ENCODE data around the gene LHX1.

The LHX1 gene

DNA sequence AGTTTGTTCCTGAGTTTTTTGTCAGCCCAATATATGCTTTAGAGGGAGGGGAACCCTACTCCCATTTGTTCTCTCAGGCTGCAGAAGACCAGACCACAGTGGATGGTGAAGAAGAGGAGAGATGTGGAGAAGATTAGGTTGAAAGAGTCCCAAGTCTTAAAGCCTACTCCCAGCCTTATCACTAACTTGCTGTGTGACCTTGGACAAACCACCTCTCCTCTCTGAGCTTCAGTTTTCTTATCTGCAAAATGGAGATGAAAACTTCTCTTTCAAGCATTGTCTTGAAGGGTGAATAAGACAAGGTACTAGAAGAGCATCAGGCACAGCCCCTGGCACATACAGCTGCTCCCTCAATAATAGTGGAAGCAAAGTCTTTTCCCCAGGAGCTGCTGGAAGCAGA lies 15.1 kb upstream of the LHX1 start:
- no peaks in the 10 kb centered on the region for H3K27me3 ChIP-seq (replicated peaks; ENCODE audit: control insufficient read depth, insufficient read depth, low read length, poor library complexity, severe bottlenecking)
- H3K27ac ChIP-seq (ENCODE audit: insufficient read depth, low read length, poor library complexity, severe bottlenecking): no peak overlapping the region
- no peak for DNase-seq

DNA sequence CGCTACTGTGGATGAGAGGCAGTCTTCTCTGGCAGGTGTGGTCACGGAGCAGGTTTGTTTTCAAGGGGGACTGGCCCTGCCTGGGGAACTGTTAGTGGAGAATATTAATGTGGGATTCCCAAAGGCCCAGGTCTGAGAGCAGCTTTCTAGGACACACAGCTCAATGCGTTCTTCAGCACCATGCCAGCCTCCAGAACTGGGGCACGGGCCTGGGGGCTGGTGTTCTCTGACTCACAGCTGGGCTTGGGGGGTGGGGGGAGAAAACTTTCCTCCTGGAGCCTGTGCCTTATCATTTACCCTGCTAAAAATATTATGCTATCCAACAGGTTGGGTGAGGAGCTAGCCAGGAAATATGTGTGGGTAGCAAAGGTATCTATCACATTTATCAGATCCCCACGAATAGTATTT lies 13.5 kb upstream of the LHX1 start:
- no peaks in the 10 kb centered on the region for H3K9me3 ChIP-seq (ENCODE audit: control insufficient read depth, low read length)
- no peaks in the 10 kb centered on the region for H3K4me1 ChIP-seq (ENCODE audit: control insufficient read depth, insufficient read depth, low read length, poor library complexity, severe bottlenecking)
- H3K27ac ChIP-seq (ENCODE audit: insufficient read depth, low read length, poor library complexity, severe bottlenecking): no peak overlapping the region
- H3K27me3 ChIP-seq (replicated peaks; ENCODE audit: control insufficient read depth, insufficient read depth, low read length, poor library complexity, severe bottlenecking): peaks cover 5% of the 10 kb centered on the region
- H3K36me3 ChIP-seq (ENCODE audit: control insufficient read depth, insufficient read depth, low read length): no peaks in the 10 kb centered on the region
- DNase-seq: no peak
- H3K4me3 ChIP-seq (ENCODE audit: insufficient read depth, low read depth, low read length, poor library complexity, severe bottlenecking): no peak overlapping the region

More for the DNA sequence above, 15.1 kb upstream of the LHX1 start:
- Histone ChIP-seq H3K36me3 (ENCODE audit: control insufficient read depth, insufficient read depth, low read length) (no peaks in the 10 kb centered on the region), H3K9me3 (ENCODE audit: control insufficient read depth, low read length) (no peaks in the 10 kb centered on the region), H3K4me3 (ENCODE audit: insufficient read depth, low read depth, low read length, poor library complexity, severe bottlenecking) (no peak overlapping the region), H3K4me1 (ENCODE audit: control insufficient read depth, insufficient read depth, low read length, poor library complexity, severe bottlenecking) (no peaks in the 10 kb centered on the region)

DNA sequence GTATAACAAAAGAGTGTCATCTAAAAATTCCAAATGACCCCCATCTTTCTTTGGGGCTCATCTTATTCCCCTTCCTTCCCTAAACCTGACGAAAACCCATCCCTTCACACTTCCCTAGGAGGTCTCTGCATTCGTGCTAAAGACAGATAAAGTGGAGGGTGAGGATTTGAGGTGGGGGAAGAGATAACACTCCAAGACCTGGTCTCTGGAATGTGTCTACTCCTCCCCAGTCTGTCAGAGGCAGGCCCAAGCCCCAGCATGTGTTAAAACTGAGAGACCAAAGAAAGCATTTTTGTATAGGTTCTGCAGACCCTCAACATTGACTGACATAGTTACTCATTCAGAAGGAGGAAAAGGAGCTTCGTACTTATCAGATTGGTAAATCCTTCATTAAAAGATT lies 11.0 kb upstream of the LHX1 start:
- H3K27ac ChIP-seq (ENCODE audit: insufficient read depth, low read length, poor library complexity, severe bottlenecking): no peak overlapping the region
- no peak for DNase-seq
- no peaks in the 10 kb centered on the region for H3K4me1 ChIP-seq (ENCODE audit: control insufficient read depth, insufficient read depth, low read length, poor library complexity, severe bottlenecking)
- H3K4me3 ChIP-seq (ENCODE audit: insufficient read depth, low read depth, low read length, poor library complexity, severe bottlenecking): no peak overlapping the region
- no peaks in the 10 kb centered on the region for H3K36me3 ChIP-seq (ENCODE audit: control insufficient read depth, insufficient read depth, low read length)
- no peaks in the 10 kb centered on the region for H3K9me3 ChIP-seq (ENCODE audit: control insufficient read depth, low read length)
- H3K27me3 ChIP-seq (replicated peaks; ENCODE audit: control insufficient read depth, insufficient read depth, low read length, poor library complexity, severe bottlenecking): peaks cover 24% of the 10 kb centered on the region

DNA sequence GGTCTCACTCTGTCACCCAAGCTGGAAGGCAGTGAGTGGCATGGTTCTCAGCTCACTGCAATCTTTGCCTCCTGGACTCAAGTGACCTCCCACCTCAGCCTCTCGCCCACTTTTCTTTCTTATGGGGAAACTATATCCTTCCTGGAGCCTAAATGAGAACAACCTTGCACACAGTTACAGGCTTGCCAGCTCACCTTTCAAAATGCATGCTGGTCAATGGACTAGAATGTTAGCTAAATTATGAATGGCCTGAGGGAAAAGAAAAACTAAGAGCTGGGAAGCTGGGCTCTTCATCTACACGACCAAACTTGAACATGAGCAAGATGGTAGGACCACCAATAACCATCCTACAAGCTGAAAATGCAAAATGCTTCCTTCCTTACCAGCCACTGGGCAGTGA lies 10.6 kb upstream of the LHX1 start:
- peaks cover 29% of the 10 kb centered on the region for H3K27me3 ChIP-seq (replicated peaks; ENCODE audit: control insufficient read depth, insufficient read depth, low read length, poor library complexity, severe bottlenecking)
- no peak overlapping the region for H3K27ac ChIP-seq (ENCODE audit: insufficient read depth, low read length, poor library complexity, severe bottlenecking)
- no peak for DNase-seq
- peaks cover under 1% of the 10 kb centered on the region for H3K4me1 ChIP-seq (ENCODE audit: control insufficient read depth, insufficient read depth, low read length, poor library complexity, severe bottlenecking)
- no peaks in the 10 kb centered on the region for H3K36me3 ChIP-seq (ENCODE audit: control insufficient read depth, insufficient read depth, low read length)
- H3K9me3 ChIP-seq (ENCODE audit: control insufficient read depth, low read length): no peaks in the 10 kb centered on the region
- H3K4me3 ChIP-seq (ENCODE audit: insufficient read depth, low read depth, low read length, poor library complexity, severe bottlenecking): no peak overlapping the region

DNA sequence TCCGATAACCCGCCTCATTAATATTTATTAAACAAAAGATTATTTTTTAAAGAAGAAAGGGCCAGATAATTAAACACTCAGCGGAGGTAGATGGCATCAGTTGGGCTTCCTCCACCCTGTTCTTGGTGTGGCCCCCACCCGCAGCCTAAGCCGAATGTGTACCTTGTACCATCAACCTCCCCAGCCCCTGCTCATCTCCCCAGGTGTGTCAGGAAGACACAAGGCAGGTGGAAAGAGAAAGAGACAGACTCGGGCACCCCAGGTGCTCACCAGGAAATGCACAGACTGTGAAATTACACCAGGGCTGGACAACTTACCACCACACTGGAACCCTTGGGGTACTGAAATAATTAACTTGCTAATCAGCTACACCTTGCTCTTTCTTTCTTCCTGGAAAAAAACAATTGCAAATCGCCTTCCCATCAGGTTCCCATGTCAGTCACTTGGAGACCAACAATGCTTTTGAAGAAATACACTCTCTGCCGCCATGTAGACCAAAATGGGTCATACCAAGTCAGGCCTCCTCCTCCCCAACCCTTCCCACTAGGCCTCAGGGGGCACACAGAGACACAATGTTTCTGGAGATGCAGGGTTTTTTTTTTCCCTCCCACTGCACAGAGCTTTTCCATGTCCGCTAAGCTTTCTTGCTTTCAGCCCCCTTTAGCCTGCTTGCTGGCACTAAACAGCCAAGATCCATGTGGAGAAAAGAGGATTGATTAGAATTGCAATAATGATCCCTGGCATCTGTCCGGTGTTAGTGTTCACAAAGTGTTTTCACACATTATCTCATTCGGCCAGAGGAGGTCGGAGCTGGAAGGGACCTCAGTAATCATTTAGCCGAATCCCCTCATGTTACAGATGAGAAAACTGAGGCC lies 8.6 kb upstream of the LHX1 start:
- no peaks in the 10 kb centered on the region for H3K9me3 ChIP-seq (ENCODE audit: control insufficient read depth, low read length)
- H3K4me3 ChIP-seq (ENCODE audit: insufficient read depth, low read depth, low read length, poor library complexity, severe bottlenecking): no peak overlapping the region
- H3K4me1 ChIP-seq (ENCODE audit: control insufficient read depth, insufficient read depth, low read length, poor library complexity, severe bottlenecking): peaks cover 20% of the 10 kb centered on the region
- H3K27ac ChIP-seq (ENCODE audit: insufficient read depth, low read length, poor library complexity, severe bottlenecking): no peak overlapping the region
- no peak for DNase-seq
- peaks cover 47% of the 10 kb centered on the region for H3K27me3 ChIP-seq (replicated peaks; ENCODE audit: control insufficient read depth, insufficient read depth, low read length, poor library complexity, severe bottlenecking)
- H3K36me3 ChIP-seq (ENCODE audit: control insufficient read depth, insufficient read depth, low read length): no peaks in the 10 kb centered on the region

DNA sequence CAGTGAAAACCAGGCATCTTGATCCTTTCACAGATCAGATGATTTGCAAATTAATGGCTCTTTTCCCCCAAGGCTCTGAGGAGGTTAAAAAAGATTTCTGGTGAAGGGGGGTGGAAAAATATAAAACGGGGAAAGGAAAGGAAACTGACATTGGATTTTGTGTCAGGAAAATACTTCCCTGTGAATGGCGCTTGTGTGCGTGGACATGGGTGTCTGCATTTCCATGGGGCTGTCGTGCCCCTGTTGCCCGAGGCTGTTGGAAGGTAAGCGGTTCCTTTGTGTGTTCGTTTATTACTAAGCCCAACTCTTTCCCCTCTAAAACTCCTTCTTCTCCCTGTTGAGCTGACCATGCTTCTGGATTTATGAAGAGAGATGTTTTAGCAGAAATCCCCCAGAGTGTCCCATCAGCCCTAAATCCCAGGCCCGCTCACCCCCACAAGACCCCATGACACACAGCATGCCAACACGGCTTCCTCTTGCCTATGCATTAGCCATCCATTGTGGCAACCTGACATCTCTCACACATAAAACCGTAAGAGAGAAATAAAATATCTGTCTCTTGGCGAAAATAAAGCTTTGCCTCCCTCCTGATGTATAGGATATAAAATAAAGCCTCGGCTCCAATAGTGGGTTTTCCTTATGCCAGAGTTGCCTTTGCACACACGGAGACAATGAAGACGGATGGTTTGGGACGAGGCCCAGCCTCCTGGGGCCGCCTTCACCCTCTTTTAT lies 7.3 kb upstream of the LHX1 start:
- H3K9me3 ChIP-seq (ENCODE audit: control insufficient read depth, low read length): no peaks in the 10 kb centered on the region

DNA sequence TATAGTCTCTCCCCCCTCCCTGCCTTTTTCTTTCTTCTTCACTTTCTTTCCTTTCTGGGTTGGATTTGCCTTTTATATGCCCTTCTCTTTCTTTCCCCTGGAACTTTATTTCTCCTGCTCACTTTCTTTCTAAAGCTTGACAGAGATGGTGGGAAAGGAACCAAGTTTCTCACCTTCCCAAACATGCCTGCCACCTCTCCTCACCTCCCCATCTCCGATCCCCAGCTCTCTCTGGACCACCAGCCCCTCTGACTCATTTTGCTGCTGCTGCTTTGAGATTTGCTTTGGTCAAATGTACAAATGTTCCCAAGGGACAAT lies 6.7 kb upstream of the LHX1 start:
- no peak for DNase-seq
- H3K4me1 ChIP-seq (ENCODE audit: control insufficient read depth, insufficient read depth, low read length, poor library complexity, severe bottlenecking): peaks cover 38% of the 10 kb centered on the region
- H3K9me3 ChIP-seq (ENCODE audit: control insufficient read depth, low read length): no peaks in the 10 kb centered on the region
- H3K4me3 ChIP-seq (ENCODE audit: insufficient read depth, low read depth, low read length, poor library complexity, severe bottlenecking): no peak overlapping the region
- H3K27me3 ChIP-seq (replicated peaks; ENCODE audit: control insufficient read depth, insufficient read depth, low read length, poor library complexity, severe bottlenecking): peaks cover 66% of the 10 kb centered on the region
- H3K36me3 ChIP-seq (ENCODE audit: control insufficient read depth, insufficient read depth, low read length): no peaks in the 10 kb centered on the region
- no peak overlapping the region for H3K27ac ChIP-seq (ENCODE audit: insufficient read depth, low read length, poor library complexity, severe bottlenecking)

More for the DNA sequence above, 7.3 kb upstream of the LHX1 start:
- H3K27ac ChIP-seq (ENCODE audit: insufficient read depth, low read length, poor library complexity, severe bottlenecking): no peak overlapping the region
- DNase-seq: no peak
- no peak overlapping the region for H3K4me3 ChIP-seq (ENCODE audit: insufficient read depth, low read depth, low read length, poor library complexity, severe bottlenecking)
- no peaks in the 10 kb centered on the region for H3K36me3 ChIP-seq (ENCODE audit: control insufficient read depth, insufficient read depth, low read length)
- peaks cover 61% of the 10 kb centered on the region for H3K27me3 ChIP-seq (replicated peaks; ENCODE audit: control insufficient read depth, insufficient read depth, low read length, poor library complexity, severe bottlenecking)
- H3K4me1 ChIP-seq (ENCODE audit: control insufficient read depth, insufficient read depth, low read length, poor library complexity, severe bottlenecking): peaks cover 32% of the 10 kb centered on the region

DNA sequence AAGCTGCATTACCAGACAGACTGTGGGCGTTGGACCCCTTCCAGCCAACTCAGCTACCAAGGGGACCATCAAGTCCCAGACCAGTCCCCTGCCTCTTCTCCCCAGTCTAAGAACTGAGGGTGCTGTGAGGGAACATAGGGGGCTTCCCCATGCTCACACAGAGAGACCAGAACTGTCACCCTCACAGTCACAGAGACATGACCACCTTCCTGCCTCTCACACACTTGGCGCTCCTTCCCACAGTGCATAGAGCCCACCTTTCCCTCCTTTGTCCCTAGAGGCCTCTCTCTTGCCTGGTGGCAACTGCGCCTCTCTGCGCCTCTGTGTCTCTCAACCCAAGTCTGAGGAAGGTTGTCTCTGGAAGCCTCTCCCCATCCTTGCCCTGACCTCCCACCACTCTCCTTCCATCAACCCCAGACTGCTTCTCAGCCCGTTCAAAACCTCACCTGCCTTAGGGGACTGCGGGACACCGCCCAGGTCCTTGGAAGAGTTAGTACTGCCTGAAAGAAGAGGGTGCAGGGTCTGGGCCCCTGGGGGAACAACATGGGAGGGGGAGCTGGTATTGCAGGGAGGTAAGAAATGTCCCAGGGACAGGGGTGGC lies 6.1 kb upstream of the LHX1 start:
- Histone ChIP-seq H3K4me1 (ENCODE audit: control insufficient read depth, insufficient read depth, low read length, poor library complexity, severe bottlenecking) (peaks cover 44% of the 10 kb centered on the region), H3K4me3 (ENCODE audit: insufficient read depth, low read depth, low read length, poor library complexity, severe bottlenecking) (no peak overlapping the region), H3K27me3 (replicated peaks; ENCODE audit: control insufficient read depth, insufficient read depth, low read length, poor library complexity, severe bottlenecking) (peaks cover 72% of the 10 kb centered on the region)

DNA sequence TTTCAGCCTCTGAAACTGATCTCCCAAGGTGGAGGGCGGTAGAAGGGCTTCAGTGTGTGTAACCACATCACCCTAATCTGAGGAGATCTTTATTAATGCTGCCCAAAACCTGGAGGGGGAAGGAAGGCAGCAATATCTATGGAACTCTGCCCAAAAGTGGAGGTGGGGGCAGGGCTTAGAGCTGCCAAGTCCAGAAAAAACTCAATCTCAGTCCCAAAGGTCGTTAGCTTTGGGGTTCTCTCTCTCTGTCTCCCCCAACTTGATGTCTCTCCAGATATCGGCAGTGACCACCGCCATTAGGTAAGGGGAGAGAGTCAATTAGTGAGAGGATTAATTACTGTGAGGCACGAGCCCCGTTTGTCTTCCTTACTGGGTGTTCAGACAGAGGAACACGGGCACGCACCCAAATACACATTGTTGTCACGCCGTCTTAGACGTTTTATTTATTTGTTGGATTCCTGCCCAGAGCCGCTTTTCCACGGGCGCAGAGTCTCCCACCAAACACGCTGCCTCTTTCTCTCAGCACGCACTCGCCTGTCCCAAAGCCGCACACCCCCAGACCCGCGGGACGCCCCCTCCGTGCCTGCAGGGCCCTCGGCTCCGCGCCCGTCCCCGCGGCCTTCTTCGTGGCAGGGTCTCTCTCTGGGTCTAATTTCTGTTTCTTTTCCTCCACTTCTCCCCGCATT lies 5.4 kb upstream of the LHX1 start:
- H3K27ac ChIP-seq (ENCODE audit: insufficient read depth, low read length, poor library complexity, severe bottlenecking): no peak overlapping the region
- peaks cover 79% of the 10 kb centered on the region for H3K27me3 ChIP-seq (replicated peaks; ENCODE audit: control insufficient read depth, insufficient read depth, low read length, poor library complexity, severe bottlenecking)
- no peak for DNase-seq
- no peaks in the 10 kb centered on the region for H3K9me3 ChIP-seq (ENCODE audit: control insufficient read depth, low read length)
- no peaks in the 10 kb centered on the region for H3K36me3 ChIP-seq (ENCODE audit: control insufficient read depth, insufficient read depth, low read length)
- H3K4me3 ChIP-seq (ENCODE audit: insufficient read depth, low read depth, low read length, poor library complexity, severe bottlenecking): no peak overlapping the region
- H3K4me1 ChIP-seq (ENCODE audit: control insufficient read depth, insufficient read depth, low read length, poor library complexity, severe bottlenecking): peaks cover 51% of the 10 kb centered on the region

More for the DNA sequence above, 6.1 kb upstream of the LHX1 start:
- Histone ChIP-seq H3K36me3 (ENCODE audit: control insufficient read depth, insufficient read depth, low read length) (no peaks in the 10 kb centered on the region), H3K27ac (ENCODE audit: insufficient read depth, low read length, poor library complexity, severe bottlenecking) (no peak overlapping the region), H3K9me3 (ENCODE audit: control insufficient read depth, low read length) (no peaks in the 10 kb centered on the region)
- no peak for DNase-seq

All from effector memory CD4-positive, alpha-beta T cell (primary cell).